ENCODE measurements around the gene PEAK1.

Gene PEAK1

GRCh38 chr15:77396692-77397091 is 23.2 kb downstream of the PEAK1 start:
- H3K36me3 Mint-ChIP-seq (ENCODE audit: low read depth), result peaks cover 51% of the 10 kb centered on the region
- no peak overlapping the region for H3K4me3 Mint-ChIP-seq
- H3K27me3 Mint-ChIP-seq, result no peaks in the 10 kb centered on the region
- H3K4me1 Mint-ChIP-seq (ENCODE audit: low read depth), result peaks cover 11% of the 10 kb centered on the region
- no peak overlapping the region for H3K27ac Mint-ChIP-seq
- peaks cover 36% of the 10 kb centered on the region for H3K9me3 Mint-ChIP-seq

- Mint-ChIP-seq H3K27me3 (no peaks in the 10 kb centered on the region), H3K9me3 (peaks cover 32% of the 10 kb centered on the region), H3K36me3 (ENCODE audit: low read depth) (peaks cover 40% of the 10 kb centered on the region), H3K4me1 (ENCODE audit: low read depth) (peaks cover 7% of the 10 kb centered on the region), H3K4me3 (no peak overlapping the region), H3K27ac (no peak overlapping the region)
Measured at GRCh38 chr15:77395013-77395774, 24.7 kb downstream of the PEAK1 start.

GRCh38 chr15:77393471-77393840 is 26.4 kb downstream of the PEAK1 start:
- Mint-ChIP-seq H3K4me3 (no peak overlapping the region), H3K36me3 (ENCODE audit: low read depth) (peaks cover 24% of the 10 kb centered on the region), H3K9me3 (peaks cover 19% of the 10 kb centered on the region), H3K27ac (no peak overlapping the region), H3K27me3 (no peaks in the 10 kb centered on the region), H3K4me1 (ENCODE audit: low read depth) (peaks cover 7% of the 10 kb centered on the region)

GRCh38 chr15:77392762-77393470 is 27.0 kb downstream of the PEAK1 start:
- Mint-ChIP-seq H3K9me3 (peaks cover 15% of the 10 kb centered on the region), H3K4me1 (ENCODE audit: low read depth) (peaks cover 7% of the 10 kb centered on the region), H3K27ac (no peak overlapping the region), H3K4me3 (no peak overlapping the region), H3K27me3 (no peaks in the 10 kb centered on the region), H3K36me3 (ENCODE audit: low read depth) (peaks cover 19% of the 10 kb centered on the region)

GRCh38 chr15:77391372-77391951 is 28.4 kb downstream of the PEAK1 start:
- no peak overlapping the region for H3K4me3 Mint-ChIP-seq
- H3K9me3 Mint-ChIP-seq, result peaks cover 12% of the 10 kb centered on the region
- H3K4me1 Mint-ChIP-seq (ENCODE audit: low read depth), result peaks cover 12% of the 10 kb centered on the region
- no peak overlapping the region for H3K27ac Mint-ChIP-seq
- no peaks in the 10 kb centered on the region for H3K27me3 Mint-ChIP-seq
- peaks cover 9% of the 10 kb centered on the region for H3K36me3 Mint-ChIP-seq (ENCODE audit: low read depth)

GRCh38 chr15:77387365-77388105 is 32.4 kb downstream of the PEAK1 start:
- no peaks in the 10 kb centered on the region for H3K27me3 Mint-ChIP-seq
- no peak overlapping the region for H3K4me3 Mint-ChIP-seq
- no peak overlapping the region for H3K27ac Mint-ChIP-seq
- no peaks in the 10 kb centered on the region for H3K9me3 Mint-ChIP-seq
- no peaks in the 10 kb centered on the region for H3K36me3 Mint-ChIP-seq (ENCODE audit: low read depth)
- peaks cover 32% of the 10 kb centered on the region for H3K4me1 Mint-ChIP-seq (ENCODE audit: low read depth)

- no peaks in the 10 kb centered on the region for H3K27me3 Mint-ChIP-seq
- no peaks in the 10 kb centered on the region for H3K36me3 Mint-ChIP-seq (ENCODE audit: low read depth)
- H3K4me3 Mint-ChIP-seq, result no peak overlapping the region
- no peak overlapping the region for H3K27ac Mint-ChIP-seq
- H3K9me3 Mint-ChIP-seq, result no peaks in the 10 kb centered on the region
- peaks cover 32% of the 10 kb centered on the region for H3K4me1 Mint-ChIP-seq (ENCODE audit: low read depth)
Measured at GRCh38 chr15:77386626-77387025, 33.3 kb downstream of the PEAK1 start.

- Mint-ChIP-seq H3K4me1 (ENCODE audit: low read depth) (peaks cover 29% of the 10 kb centered on the region), H3K36me3 (ENCODE audit: low read depth) (no peaks in the 10 kb centered on the region), H3K27ac (no peak overlapping the region), H3K4me3 (no peak overlapping the region), H3K9me3 (no peaks in the 10 kb centered on the region), H3K27me3 (no peaks in the 10 kb centered on the region)
Measured at GRCh38 chr15:77384589-77385359, 35.1 kb downstream of the PEAK1 start.

- Mint-ChIP-seq H3K36me3 (ENCODE audit: low read depth) (no peaks in the 10 kb centered on the region), H3K4me3 (no peak overlapping the region), H3K27me3 (no peaks in the 10 kb centered on the region), H3K9me3 (no peaks in the 10 kb centered on the region), H3K27ac (no peak overlapping the region), H3K4me1 (ENCODE audit: low read depth) (peaks cover 29% of the 10 kb centered on the region)
Measured at GRCh38 chr15:77384086-77384485, 35.8 kb downstream of the PEAK1 start.

GRCh38 chr15:77380033-77380432 is 39.9 kb downstream of the PEAK1 start:
- H3K4me3 Mint-ChIP-seq, result no peak overlapping the region
- H3K27ac Mint-ChIP-seq, result no peak overlapping the region
- no peaks in the 10 kb centered on the region for H3K9me3 Mint-ChIP-seq

GRCh38 chr15:77376770-77377169 is 43.1 kb downstream of the PEAK1 start:
- H3K4me1 Mint-ChIP-seq (ENCODE audit: low read depth), result peaks cover 5% of the 10 kb centered on the region
- H3K36me3 Mint-ChIP-seq (ENCODE audit: low read depth), result no peaks in the 10 kb centered on the region
- H3K4me3 Mint-ChIP-seq, result no peak overlapping the region
- no peaks in the 10 kb centered on the region for H3K9me3 Mint-ChIP-seq
- H3K27me3 Mint-ChIP-seq, result no peaks in the 10 kb centered on the region
- H3K27ac Mint-ChIP-seq, result no peak overlapping the region

More at GRCh38 chr15:77380033-77380432, 39.9 kb downstream of the PEAK1 start:
- Mint-ChIP-seq H3K4me1 (ENCODE audit: low read depth) (peaks cover 19% of the 10 kb centered on the region), H3K27me3 (no peaks in the 10 kb centered on the region), H3K36me3 (ENCODE audit: low read depth) (no peaks in the 10 kb centered on the region)

- no peaks in the 10 kb centered on the region for H3K27me3 Mint-ChIP-seq
- H3K4me1 Mint-ChIP-seq (ENCODE audit: low read depth), result peaks cover 5% of the 10 kb centered on the region
- no peak overlapping the region for H3K27ac Mint-ChIP-seq
- H3K36me3 Mint-ChIP-seq (ENCODE audit: low read depth), result no peaks in the 10 kb centered on the region
- H3K4me3 Mint-ChIP-seq, result no peak overlapping the region
- H3K9me3 Mint-ChIP-seq, result no peaks in the 10 kb centered on the region
Measured at GRCh38 chr15:77375133-77375532, 44.8 kb downstream of the PEAK1 start.

- no peak overlapping the region for H3K4me3 Mint-ChIP-seq
Measured at GRCh38 chr15:77373441-77373840, 46.5 kb downstream of the PEAK1 start.

GRCh38 chr15:77371850-77372563 is 47.9 kb downstream of the PEAK1 start:
- Mint-ChIP-seq H3K27me3 (no peaks in the 10 kb centered on the region), H3K9me3 (no peaks in the 10 kb centered on the region), H3K36me3 (ENCODE audit: low read depth) (no peaks in the 10 kb centered on the region), H3K27ac (no peak overlapping the region), H3K4me3 (no peak overlapping the region), H3K4me1 (ENCODE audit: low read depth) (peaks cover 18% of the 10 kb centered on the region)

More at GRCh38 chr15:77373441-77373840, 46.5 kb downstream of the PEAK1 start:
- H3K27ac Mint-ChIP-seq, result no peak overlapping the region
- H3K27me3 Mint-ChIP-seq, result no peaks in the 10 kb centered on the region
- no peaks in the 10 kb centered on the region for H3K9me3 Mint-ChIP-seq
- no peaks in the 10 kb centered on the region for H3K36me3 Mint-ChIP-seq (ENCODE audit: low read depth)
- H3K4me1 Mint-ChIP-seq (ENCODE audit: low read depth), result peaks cover 18% of the 10 kb centered on the region

Data from stimulated activated naive CD8-positive, alpha-beta T cell treated with anti-CD3 and anti-CD28 coated beads, Interleukin-15, Interleukin-2, amounts not matched to agents 100 ng/mL and 50 ng/mL, for 24 hours (primary cell).